Vagina (tissue), 2 donors: Measurements from ENCODE around the gene GH2. TPM values are rescaled to one million over a fixed set of nuclear protein-coding genes. Genes with fewer than 3 reads are reported as not detected.
"Not testable (repeated sequence)": the region's sequence is repeated elsewhere in the genome, so short reads cannot be mapped to it uniquely, and the experiment has no call there.

ENCODE experiments used
- DNase-seq, 2 donors: peaks; one replicate each; pipeline ENCODE4 v3.0.0-alpha.2; 2017; ENCODE audit errors: extremely low spot score in 2 of 2
- H3K27ac ChIP-seq: fragments of 200-600 bp; sonication (generic); one replicate; pipeline ENCODE4 v1.5.1; 2019
- H3K27me3 ChIP-seq: fragments of 200-600 bp; sonication (generic); one replicate; pipeline ENCODE4 v1.5.1; 2019
- H3K36me3 ChIP-seq, 2 donors: fragments of 200-600 bp; sonication (generic); one replicate each; pipeline ENCODE4 v1.5.1; 2017 to 2019
- H3K4me1 ChIP-seq: fragments of 200-600 bp; sonication (generic); one replicate; pipeline ENCODE4 v1.5.1; 2019
- H3K4me3 ChIP-seq, 2 donors: fragments of 200-600 bp; sonication (generic); 1 replicate in 1 of 2; 2 replicates in 1 of 2; pipeline ENCODE4 v1.5.1; 2016 to 2019
- H3K9me3 ChIP-seq: fragments of 200-600 bp; sonication (generic); one replicate; pipeline ENCODE4 v1.5.1; 2019
- POLR2A ChIP-seq, 2 donors: fragments of 450-650 bp; IDR thresholded peaks; one replicate each; pipeline ENCODE4 v1.6.1; 2017; ENCODE audit warnings: antibody characterized with exemption in 2 of 2, mild to moderate bottlenecking in 2 of 2, moderate library complexity in 2 of 2
- POLR2AphosphoS5 ChIP-seq, 2 donors: sonication (generic); formaldehyde crosslinking; IDR thresholded peaks; one replicate each; pipeline ENCODE4 v1.9.0; 2017; ENCODE audit warnings: antibody characterized with exemption in 2 of 2, mild to moderate bottlenecking in 2 of 2, low read depth in 1 of 2; ENCODE audit not compliant: insufficient read depth in 1 of 2
- intact Hi-C: fragments of 100-400 bp; cut with DNase I; formaldehyde crosslinking; loops from one replicate; pipeline ENCODE4 v1.15.1; 2023
- total RNA-seq: library from RNA; depleted of rRNA; stranded (reverse); fragments of >200 nt; gene quantifications from one replicate; pipeline ENCODE4 v1.2.3, GENCODE V29; 2016
- TF ChIP-seq, protein P1 (sequence below), 3 experiments: fragments of 450-650 bp in 2 of 3; fragments of 200-600 bp in 1 of 3; sonication (generic) in 1 of 3; IDR thresholded peaks; one replicate each; pipeline ENCODE4 v1.5.1; 2017 to 2019; ENCODE audit warnings: antibody characterized with exemption in 3 of 3, mild to moderate bottlenecking in 2 of 3, moderate library complexity in 2 of 3

The GH2 gene
- total RNA-seq, 1 donor from 2014 or later, result not detected

DNA sequence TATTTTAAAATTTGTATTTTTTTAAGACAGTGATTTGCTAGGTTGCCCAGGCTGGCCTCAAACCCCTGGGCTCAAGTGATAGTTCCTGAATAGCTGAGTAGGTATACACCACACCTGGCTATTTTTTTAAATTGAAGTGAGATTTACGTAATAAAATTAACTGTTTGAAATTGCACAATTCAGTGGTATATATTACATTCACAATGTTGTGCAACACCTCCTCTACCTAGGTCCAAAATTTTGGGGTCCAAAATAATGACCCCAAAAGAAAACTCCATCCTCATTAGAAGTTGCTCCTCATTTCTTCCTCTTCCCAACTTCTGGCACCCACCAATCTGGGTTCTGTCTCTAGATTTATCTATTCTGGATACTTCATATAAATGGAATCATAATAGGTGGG lies 36.2 kb downstream of the GH2 start:
- H3K4me1 ChIP-seq, result peaks cover 31% of the 10 kb centered on the region
- intact Hi-C loops, result loop anchor here (10.0 kb wide), 1 partner anchor 1079 kb away; no protein-coding TSS in a partner anchor

DNA sequence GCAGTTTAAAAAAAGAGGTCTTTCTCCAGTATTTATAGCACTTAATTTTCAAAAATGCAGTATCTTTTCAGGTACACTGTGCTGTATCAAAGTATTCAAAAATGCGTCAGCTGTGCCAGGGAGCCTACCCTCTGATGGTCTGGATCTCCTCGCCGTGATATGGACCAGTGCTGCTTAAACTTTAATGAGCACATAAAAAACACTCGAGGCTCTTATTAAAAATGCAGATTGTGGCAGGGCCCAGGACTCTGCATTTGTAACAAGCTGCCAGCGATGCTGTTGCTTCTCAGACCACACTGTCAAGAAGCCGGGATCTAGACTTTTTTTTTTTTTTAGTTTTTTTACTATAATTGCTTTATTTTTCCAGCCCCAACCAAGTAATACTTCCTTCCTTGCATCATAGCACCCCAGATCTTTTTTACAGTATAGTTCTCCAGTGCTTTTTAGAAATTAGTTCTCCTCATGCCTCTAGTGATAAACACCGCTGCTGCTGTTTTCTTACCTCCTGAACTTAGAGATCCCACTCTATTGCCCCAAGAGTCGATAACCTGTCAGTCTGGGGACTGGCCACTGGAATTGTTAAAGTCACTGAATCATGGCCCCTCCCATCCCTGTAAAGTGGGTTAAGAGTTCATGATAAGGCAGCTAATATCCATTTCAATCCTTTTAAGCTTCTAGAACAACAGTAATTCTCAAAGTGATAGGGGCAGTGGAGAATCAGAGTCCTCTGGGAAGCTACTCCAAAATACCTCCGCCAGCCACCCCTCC lies 37.6 kb downstream of the GH2 start:
- DNase-seq, result no peak
- Histone ChIP-seq H3K9me3 (no peaks in the 10 kb centered on the region), H3K4me3 (peak overlapping the region; percentile 96 to 100), H3K27me3 (no peaks in the 10 kb centered on the region), H3K36me3 (no peaks in the 10 kb centered on the region), H3K4me1 (peaks cover 45% of the 10 kb centered on the region), H3K27ac (peak overlapping the region; percentile 83)
- intact Hi-C loops, result loop anchor here (10.0 kb wide), 1 partner anchor 1081 kb away; no protein-coding TSS in a partner anchor
- TF ChIP-seq POLR2A (IDR thresholded peaks at IDR 0.05) (no peak), POLR2AphosphoS5 (IDR thresholded peaks at IDR 0.05; ENCODE audit: insufficient read depth in 1 of 2, low read depth in 1 of 2) (no peak)
- TF ChIP-seq, protein P1, sequence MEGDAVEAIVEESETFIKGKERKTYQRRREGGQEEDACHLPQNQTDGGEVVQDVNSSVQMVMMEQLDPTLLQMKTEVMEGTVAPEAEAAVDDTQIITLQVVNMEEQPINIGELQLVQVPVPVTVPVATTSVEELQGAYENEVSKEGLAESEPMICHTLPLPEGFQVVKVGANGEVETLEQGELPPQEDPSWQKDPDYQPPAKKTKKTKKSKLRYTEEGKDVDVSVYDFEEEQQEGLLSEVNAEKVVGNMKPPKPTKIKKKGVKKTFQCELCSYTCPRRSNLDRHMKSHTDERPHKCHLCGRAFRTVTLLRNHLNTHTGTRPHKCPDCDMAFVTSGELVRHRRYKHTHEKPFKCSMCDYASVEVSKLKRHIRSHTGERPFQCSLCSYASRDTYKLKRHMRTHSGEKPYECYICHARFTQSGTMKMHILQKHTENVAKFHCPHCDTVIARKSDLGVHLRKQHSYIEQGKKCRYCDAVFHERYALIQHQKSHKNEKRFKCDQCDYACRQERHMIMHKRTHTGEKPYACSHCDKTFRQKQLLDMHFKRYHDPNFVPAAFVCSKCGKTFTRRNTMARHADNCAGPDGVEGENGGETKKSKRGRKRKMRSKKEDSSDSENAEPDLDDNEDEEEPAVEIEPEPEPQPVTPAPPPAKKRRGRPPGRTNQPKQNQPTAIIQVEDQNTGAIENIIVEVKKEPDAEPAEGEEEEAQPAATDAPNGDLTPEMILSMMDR (IDR thresholded peaks at IDR 0.05), result no peak

More for the DNA sequence above, 36.2 kb downstream of the GH2 start:
- Histone ChIP-seq H3K27me3 (no peaks in the 10 kb centered on the region), H3K9me3 (no peaks in the 10 kb centered on the region), H3K27ac (no peak overlapping the region), H3K36me3 (no peaks in the 10 kb centered on the region), H3K4me3 (no peak overlapping the region)
- no peak for TF ChIP-seq POLR2A (IDR thresholded peaks at IDR 0.05)
- no peak for TF ChIP-seq POLR2AphosphoS5 (IDR thresholded peaks at IDR 0.05; ENCODE audit: insufficient read depth in 1 of 2, low read depth in 1 of 2)
- TF ChIP-seq, protein P1 (IDR thresholded peaks at IDR 0.05), result no peak
- no peak for DNase-seq

DNA sequence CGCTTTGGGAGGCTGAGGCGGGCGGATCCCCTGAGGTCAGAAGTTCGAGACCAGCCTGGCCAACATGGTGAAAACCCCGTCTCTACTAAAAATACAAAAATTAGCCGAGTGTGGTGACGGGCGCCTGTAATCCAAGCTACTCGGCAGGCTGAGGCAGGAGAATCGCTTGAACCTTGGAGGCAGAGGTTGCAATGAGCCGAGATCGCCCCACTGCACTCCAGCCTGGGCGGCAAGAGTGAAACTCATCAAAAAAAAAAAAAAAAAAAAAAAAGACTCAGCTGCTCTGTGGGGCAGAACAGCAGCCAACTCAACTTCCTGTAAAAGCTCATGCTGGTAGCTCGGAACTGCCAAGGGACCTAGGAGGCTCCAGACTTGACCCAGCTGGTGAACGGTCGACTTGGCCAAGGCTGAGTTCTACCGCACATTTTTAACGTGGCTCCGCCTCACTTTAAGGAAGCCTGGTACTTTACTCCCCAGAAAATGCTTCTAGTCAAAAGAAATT lies 38.3 kb downstream of the GH2 start:
- H3K36me3 ChIP-seq, H3K27me3 ChIP-seq, H3K9me3 ChIP-seq, DNase-seq: not testable (repeated sequence)
- Histone ChIP-seq H3K4me3 (peak overlapping the region; percentile 96 to 100), H3K27ac (peak overlapping the region; percentile 83), H3K4me1 (peaks cover 44% of the 10 kb centered on the region)
- intact Hi-C loops, result loop anchor here (10.0 kb wide), 1 partner anchor 1081 kb away; no protein-coding TSS in a partner anchor

DNA sequence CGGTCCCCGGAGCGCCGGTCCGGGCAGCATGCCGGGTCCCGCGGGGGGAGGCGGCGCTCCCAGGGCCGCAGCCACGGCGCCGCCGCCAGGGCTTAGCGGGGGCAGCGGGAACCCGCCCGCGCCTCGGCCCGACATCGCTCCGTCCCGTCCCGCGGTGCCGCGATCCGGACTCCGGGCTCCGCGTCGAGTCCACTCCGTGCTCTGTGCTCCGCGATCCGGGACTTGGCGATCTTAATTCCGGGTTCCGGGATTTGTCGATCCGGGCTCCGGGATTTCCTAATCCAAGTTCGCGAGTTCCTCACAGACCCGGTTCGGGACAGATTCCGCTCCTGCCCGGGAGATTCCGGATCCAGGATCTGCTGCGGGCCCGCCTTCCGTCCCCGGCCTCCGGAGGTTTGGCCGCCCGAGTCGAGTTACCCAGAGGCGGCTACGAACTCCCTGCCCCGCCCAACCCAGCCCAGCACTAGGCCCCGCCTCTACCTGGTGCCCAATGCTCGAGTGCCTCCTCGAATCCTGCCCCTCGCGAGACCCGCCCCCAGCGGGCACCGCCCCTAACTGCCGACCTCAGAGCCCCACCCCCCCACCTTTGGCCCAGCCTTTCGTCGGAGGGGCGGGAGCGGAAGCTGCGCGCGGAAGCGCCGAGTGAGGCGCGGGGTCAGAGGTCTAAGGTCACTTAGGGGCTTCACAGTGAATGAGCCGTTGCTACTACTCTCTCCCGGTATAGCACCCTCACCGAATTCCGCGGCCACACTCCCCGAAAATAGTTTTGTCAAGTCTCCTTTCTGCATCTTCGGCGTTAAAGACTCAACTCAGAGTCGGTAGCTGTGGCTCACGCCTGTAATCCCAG lies 39.0 kb downstream of the GH2 start, which contains the start of gene SMARCD2:
Gene SMARCD2, minus strand, starts transcription at position 146 of the 847 bp plus-strand sequence. Its CDS starts 11 bp downstream, at position 135.
- H3K9me3 ChIP-seq, result no peaks in the 10 kb centered on the region
- intact Hi-C loops, result loop anchor here (10.0 kb wide), 1 partner anchor 1082 kb away; no protein-coding TSS in a partner anchor
- TF ChIP-seq, protein P1 (IDR thresholded peaks at IDR 0.05), result peak in 1 of 3 experiments; percentile 68
- TF ChIP-seq POLR2AphosphoS5 (IDR thresholded peaks at IDR 0.05; ENCODE audit: insufficient read depth in 1 of 2, low read depth in 1 of 2) (peak; percentile 88 to 93), POLR2A (IDR thresholded peaks at IDR 0.05) (peak; percentile 47 to 97)
- H3K36me3 ChIP-seq, result no peaks in the 10 kb centered on the region
- peak in 1 of 2 donors; percentile 99 for DNase-seq
- peak within 1 kb of the TSS; percentile 97 for H3K27ac ChIP-seq
- peaks cover 47% of the 10 kb centered on the region for H3K4me1 ChIP-seq
- H3K4me3 ChIP-seq, result peak within 1 kb of the TSS; percentile 96 to 100
- no peaks in the 10 kb centered on the region for H3K27me3 ChIP-seq

DNA sequence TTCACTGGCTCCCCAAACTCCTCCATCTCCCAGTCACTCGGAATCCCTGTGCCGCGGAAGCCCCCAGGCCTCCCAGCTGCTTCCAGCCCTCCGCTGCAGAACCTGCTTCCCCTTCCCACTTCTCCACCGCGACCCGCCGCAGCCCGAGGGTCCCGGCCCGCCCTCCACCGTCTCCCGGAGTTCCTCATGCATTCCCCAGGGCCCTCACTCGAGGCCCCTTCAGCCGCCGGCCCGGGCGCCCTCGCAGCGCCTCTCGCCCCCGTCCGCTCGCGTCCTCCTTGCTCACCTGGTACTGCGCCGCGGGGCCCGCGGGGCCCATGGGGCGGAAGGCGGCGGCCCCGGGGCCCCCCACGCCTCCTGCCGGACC lies 39.6 kb downstream of the GH2 start:
- Histone ChIP-seq H3K4me1 (peaks cover 53% of the 10 kb centered on the region), H3K27ac (peak overlapping the region; percentile 97), H3K4me3 (peak overlapping the region; percentile 96 to 100), H3K27me3 (no peaks in the 10 kb centered on the region), H3K9me3 (no peaks in the 10 kb centered on the region), H3K36me3 (peaks cover 0 to 3% of the 10 kb centered on the region in 2 donors)
- TF ChIP-seq POLR2A (IDR thresholded peaks at IDR 0.05) (no peak), POLR2AphosphoS5 (IDR thresholded peaks at IDR 0.05; ENCODE audit: insufficient read depth in 1 of 2, low read depth in 1 of 2) (no peak)
- TF ChIP-seq, protein P1 (IDR thresholded peaks at IDR 0.05), result no peak
- DNase-seq, result no peak
- intact Hi-C loops, result loop anchor here (10.0 kb wide), 1 partner anchor 1083 kb away; no protein-coding TSS in a partner anchor
